Left forelimb (tissue), 1 donor: ENCODE data around the gene STARD3.

Source experiments
- DNase-seq: peaks from one replicate; pipeline ENCODE4 v3.0.0-alpha.2; 2018; ENCODE audit warnings: low spot score

Gene STARD3

DNA sequence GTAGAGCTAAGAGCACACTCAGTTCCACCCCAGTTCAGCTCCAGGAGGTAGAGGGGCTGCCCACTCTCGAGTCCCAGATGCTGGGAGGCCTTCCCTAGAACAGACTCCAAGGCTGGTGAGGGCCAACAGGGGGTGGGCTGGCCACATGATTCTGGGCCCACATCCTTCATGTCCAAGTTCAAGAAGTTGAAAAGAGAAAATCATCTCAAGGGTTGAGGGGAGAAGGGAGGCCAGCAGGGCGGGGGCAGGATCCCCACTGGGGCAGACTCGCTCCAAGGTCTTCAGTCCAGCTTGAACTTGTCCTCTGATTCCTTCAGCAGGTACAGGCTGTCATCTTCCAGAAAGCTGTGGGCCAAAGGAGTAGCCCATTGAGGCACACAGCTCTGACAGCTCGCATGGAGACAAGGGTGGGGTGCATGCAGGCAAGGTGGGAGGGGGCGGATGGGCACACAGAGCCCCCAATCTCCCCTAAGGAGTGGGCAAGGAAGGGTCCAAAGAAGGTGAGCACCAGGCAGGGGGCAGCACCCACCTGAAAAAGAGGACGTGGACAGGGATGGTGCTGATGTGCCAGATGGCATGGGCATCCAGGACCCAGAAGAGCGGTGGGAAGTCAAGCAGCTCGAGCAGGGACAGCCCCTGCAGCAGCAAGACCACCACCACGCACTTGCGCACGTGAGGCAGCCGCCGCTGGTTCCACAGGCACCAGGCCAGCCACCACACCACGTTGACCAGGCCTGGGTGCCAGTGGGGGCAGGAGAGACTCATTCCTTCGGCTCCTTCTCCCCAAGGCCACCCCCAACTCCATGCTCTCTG, 35.8 kb downstream of the STARD3 start:
- no peak for DNase-seq

DNA sequence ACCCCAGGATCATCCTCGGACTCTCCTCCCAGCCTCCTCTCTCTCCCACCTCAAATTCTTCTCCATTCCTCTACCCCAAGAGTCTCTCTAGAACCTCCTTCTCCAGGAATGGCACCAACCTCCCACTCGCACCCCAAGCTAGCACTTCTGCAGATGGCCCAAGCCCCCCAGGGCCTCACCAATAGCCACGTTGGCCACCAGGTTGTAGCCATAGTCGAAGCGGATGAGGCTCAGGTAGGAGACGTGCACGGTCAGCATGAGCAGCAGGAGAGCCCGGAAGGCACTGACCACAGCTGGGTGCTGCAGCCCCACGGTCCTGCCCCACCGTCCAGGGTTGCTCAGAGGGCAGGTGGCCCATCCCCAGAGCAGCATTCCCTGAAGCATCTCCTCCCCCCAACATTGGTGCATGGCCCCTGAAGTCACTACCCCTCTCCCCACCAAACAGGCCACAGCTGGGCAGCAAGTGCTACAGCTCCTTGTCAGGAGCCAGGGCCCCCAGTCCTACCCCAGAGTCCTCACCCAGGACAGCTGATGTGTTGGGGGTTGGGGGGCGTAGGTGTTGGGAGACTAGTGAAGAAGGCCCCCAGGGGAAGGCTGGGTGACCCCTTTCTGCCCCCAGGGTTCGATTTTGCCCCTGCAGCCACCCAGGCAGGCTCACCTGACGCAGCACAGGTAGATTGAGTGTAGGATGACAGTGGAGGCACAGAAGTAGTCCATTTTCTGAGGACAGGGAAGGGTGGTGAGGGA, 36.6 kb downstream of the STARD3 start:
- DNase-seq: no peak

DNA sequence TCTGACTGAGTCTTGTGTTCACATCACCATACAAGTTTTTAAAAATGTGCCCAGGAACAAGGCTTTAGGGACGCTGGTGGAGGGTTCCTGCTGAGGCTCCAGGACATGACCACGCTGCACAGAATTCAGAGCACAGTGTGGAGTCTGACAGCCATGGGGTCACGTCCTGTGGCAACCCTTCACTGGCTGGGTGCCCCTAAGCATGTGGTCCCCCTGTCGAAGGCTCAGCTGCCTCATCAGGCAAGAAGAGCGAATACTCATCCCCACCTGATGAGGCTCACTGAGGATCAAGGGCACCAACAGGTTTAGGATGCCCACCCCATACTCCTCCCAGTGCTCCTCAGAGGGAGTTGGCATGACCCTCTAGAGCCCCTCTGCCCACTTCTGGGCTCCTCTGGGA, 37.2 kb downstream of the STARD3 start:
- no peak for DNase-seq

DNA sequence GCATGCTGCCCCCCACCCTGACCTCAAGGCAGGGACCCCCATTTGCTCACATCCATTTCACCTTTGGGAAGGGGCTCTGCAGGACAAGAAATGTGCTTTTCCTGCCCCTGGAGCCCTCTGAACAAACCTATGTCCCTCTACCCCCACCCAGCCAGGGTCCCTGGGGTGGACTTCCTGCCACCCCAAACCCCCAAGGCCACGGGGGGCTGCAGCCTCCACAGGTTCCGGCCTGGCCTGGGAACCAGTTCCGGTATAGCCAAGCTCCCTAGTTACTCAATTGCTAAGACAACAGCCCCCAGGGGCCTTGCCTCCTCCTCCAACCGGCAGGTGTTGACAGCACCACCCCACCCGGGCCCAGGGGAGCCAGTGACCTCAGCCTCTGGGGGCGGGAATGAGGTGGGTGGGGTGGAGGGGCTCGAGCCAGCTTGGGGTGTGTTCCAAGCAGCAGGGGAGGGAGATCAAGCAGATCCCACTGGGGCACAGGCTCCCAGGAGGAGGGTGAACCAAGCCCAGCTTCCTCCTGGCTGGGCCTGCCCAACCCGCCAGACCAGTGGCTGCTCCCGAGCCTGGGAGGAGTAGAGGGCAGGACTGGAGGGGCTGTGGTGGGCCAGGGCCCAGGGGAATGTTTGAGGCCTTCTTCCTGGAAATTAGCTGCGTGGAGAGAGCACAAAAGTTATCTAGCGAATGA, 37.9 kb downstream of the STARD3 start:
- no peak for DNase-seq

DNA sequence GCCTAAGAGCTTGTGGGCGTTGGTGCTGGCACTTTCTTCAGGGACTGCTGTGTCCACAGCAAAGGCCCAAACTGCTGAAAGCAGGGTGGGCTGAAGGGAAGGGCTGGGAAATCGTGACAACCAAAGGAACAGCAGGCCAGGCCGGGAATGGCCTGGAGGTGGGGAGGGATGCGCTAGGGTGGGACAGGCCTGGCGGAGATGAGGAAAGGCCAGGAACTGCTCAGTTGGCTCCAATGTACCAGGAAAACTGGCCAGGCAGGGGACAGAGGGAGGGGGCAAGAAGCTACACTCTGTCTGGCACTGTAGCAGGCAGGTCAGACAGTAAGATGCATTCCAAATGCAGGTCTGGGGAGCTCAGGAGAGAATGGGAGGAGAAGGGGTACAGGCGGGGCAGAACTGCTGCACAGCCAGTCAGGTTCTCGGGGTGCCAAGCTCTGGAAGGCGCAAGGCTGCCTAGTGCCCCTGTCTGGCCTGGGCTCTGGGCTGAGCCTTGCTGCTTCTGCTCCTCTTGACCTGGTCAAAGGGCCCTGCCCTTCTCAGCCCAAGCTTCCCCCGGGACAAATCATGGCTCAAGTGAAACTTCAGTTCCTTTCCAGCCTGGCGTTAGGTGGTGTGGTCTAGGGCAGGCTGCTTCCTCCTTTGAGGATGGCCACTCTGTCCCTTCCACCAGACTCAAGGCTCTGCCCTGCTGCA, 38.6 kb downstream of the STARD3 start:
- no peak for DNase-seq

DNA sequence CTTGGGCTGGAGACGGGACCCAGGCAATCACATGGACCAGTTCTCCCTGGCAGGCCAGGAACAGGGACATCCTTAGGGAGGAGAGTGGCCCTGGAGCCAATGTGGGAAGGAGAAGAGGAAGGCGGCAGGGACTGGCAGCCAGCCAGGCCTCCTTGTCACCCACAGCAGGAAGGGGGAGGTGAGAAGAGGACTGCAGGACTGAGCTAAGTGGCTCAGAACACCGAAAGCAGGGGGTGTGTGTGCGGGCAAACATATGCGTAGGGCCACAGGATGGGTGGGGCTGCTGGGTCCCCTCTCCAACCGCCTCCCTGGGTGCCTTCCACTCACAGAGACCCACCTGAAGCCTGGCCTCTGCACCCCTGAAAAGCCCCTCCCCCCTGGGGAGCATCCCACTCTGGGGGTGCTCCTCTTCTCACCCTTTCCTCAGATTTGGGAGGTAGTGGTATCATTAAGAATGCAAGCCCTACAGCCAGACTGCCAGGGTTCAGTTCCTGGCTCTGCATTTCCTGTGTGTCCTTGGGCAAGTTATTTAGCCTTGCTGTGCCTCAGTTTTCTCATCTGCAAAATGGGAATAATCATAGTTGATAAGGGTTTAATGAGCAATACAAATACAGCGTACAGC, 39.4 kb downstream of the STARD3 start:
- no peak for DNase-seq

DNA sequence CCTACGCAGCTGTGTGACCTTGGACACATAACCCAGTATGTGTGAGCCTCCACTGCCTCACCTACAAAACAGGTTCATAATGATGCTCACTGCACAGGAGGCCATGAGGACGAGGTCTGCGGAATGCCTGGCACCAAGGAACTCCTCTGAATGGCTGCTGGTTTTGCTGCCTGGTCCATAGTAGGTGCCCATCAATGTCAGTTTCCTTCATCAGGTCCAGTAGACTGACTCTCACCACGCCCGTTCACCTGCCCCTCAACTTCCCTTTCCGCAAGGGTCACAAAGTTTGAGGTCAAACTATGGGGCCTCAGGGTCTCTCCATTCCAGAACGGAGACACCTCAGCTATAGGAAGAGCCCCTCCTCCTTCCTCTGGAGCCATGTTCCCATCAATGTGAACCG, 40.1 kb downstream of the STARD3 start:
- DNase-seq: no peak

DNA sequence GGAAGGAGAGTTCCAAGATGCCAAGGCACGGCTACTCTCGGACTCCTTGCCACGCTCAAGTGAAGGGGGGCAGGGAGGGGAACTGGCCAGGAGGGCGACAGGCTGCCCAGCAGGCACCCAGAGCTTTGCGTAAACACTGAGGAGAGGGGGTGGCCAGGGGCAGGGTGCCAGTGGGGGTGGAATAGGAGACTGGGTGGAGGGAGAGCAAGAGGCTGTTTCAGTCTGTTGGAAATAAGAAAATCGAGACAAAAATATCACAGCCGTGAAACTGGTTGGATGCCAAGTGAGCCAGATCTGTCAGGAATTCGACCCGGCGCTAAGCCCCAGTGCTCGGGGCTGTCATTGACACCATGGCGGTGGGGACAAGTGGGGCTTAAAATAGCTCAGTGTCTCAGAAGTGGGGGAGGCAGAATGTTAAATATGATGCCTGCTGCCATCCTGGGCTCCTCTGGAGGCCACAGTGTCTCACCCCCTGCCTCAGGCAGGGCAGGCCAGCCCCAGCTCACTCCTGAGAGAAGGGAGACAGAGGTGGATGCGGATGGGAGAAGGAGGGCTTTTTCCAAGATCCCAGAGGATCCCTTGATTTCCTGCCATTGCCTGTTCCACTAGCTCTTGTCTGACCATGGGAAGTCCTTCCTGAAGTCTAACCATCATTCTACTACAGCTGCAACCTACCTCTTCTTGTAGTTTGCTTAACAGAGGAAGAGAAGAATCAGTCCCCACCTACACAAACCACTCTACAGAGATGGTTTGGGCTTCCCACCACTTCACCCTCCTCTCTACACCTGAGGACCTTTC, 40.8 kb downstream of the STARD3 start:
- no peak for DNase-seq

DNA sequence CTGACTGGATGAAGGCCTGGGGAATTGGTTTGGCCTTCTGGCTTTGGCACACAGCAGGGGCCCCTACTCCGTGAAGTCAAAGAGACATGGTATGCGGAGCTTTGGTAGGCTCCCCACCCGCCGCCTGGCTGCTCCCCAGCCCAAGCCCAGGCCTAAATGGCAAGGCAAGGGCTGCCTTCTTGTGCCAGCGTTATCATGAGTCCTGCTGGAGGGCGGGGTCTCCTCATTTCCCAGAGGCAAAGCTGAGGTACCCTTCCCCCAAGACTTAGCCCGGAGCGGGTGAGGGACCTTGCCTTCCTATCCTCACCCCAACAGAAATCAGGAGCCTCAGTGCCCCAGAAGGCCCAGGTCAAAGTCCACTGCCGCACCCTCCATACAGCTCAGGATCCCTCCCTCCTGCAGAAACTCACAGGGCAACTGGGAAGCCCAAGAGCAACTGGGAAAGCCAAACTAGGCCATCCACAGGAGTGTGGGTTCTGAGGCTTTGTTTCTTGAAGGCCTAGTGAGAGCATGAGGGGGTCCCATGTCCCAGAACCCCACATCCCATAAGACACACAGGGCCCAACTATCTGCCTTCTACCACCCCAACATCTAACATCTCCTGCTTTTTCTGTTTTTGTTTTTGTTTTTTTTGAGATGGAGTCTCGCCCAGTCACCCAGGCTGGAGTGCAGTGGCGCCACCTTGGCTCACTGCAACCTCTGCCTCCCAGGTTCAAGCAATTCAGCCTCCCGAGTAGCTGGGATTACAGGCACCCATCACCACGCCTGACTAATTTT, 41.6 kb downstream of the STARD3 start:
- DNase-seq: no peak

DNA sequence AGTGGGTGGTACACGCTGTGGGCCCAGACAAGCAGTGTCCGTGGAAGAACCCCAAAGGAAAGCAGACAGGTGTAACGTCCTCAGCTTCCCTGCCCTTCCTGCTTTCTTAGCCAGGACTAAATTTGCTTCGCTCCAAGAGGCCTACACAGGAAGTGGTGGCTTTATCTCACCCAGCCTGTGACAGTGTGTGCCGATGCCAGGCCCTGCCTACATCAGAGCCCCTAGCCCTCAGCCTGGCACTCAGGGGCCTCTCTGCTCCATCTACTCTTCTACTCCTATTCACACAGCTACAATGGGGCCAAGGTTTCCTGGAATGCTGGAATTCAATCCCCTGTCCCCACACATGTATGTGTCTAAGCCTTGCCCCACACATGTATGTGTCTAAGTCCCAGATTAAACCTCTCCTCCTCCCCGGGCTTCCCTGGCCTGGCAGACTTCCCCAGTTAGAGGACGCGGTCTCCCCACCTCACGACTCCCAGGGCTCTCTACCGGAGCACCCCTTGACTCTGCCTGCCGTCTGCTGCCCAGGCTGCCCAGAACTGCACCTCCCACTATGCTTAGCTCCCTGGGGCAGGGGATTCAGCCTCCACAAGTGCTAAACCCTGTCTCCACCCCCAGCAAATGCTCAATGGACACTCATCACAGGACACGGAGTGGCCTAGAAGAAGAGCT, 42.7 kb downstream of the STARD3 start:
- no peak for DNase-seq

DNA sequence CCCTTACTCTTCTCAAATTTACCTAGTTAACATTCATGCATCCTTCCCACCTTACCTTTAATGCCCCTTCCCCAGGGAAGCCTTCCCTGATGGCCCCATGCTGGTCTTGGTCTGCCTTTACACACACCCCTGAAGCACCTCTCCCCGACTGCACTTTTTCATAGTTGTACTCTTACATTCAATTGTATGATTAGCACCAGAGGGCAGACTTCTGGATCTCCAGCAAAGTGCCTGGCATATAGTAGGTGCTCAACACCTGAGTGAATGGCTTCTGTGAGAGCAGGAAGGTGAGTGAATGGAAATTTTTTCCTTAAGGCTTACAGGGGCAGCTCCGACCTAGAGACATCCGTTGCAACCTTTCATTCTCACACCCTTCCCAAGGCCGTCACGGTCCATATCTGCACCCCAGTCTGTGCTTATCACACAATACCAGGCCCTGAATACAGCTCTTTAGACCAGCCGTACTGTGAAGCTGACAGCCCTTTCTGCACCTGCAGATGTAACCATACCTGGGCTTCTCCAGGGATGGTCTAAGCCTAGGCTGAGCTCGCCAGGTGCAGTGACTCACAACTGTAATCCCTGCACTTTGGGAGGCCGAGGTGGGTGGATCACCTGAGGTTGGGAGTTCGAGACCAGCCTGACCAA, 46.5 kb downstream of the STARD3 start:
- DNase-seq: no peak

DNA sequence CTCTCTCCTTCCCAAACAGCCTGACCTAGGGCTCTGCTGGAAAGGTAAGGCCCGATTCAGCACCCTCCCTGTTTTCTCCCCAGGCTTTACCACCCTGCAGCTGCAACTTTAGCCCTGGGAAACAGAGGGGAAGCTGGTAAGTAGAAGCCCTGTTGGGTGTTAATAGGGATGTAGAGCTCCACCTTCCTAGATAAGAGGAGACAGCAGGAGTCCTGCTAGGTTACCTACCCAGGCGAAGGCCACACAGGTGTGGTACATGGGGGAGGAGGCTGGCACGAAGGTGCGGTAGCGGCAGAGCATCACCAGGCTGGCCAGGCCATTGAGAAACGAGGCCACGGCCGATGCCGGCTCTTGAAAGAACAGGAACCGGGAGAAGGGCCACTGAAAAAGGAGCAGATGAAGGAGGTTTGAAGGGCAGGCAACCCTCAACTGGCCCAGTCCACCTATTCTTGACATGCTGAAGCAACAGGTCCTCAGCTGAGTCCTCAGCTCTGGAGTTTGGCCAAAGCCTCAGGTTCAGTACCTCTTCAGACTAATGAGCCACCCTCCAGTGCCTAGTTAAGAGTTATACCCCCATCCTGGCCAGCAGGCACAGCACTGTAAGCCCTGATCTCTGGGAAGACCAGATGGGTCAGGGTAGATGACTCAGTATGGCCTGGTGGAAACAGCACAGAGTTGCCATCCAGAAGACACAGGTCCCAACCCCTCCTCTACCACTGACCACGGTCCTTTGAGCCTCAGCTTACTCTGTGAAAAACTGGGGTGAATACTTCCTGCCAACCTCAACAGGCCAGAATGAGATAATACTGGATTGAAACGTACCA, 47.6 kb downstream of the STARD3 start:
- no peak for DNase-seq

DNA sequence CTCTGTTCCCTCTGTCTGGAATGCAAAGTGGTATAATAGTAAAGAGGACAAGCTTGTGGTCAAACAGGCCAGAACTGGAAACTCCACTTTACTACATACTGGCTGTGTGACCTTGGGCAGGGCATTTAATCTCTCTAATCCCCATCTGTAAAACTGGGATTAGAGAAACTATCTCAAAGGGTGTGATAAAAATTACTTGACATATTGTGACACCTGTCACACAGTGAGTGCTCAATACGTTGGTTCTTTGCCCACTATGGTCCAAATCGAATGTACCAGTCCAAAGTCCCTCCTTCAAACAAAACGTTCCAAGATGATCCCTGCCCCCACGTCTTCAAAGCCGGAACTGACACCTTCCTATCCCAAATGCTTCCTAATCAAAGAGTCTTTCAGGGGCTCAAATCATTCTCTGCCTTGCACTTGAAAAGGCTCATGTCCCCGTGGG, 50.2 kb downstream of the STARD3 start:
- no peak for DNase-seq

DNA sequence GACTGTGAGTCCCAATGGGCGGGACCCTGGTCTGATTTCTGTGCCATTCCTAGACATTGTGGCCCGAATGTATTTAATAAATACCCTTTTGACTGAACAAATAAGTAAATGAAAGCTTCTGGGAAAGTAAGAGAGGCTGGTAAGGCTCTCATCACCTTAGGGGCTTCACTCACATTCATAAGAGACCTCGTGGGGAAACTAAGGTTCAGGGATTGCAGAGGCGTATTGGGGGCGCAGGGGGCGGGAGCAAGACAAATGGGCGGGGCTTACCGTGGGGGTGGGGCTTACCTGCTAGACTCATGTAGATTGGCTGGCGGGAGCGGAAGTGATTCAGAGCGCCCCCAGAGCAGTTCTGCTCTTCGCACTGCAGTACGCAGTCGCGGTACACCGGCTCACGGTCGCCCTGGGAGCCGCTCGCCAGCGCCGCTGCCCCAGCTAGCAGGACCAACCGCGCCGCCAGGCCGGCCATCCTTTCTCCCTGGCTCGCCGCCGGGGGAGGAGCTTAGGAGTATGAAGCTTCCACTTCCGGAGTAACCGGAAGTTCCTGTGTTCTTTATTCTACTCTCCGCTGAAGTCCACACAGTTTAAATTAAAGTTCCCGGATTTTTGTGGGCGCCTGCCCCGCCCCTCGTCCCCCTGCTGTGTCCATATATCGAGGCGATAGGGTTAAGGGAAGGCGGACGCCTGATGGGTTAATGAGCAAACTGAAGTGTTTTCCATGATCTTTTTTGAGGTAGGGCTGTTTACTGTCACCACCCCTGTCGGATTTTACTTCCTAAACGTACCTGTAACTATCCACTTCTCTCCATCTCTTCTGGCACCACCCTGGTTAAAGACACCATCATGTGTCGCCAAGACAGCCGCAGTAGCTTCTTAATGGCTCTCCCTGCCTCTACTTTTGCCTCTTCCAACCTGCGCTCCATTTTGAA, 50.9 kb downstream of the STARD3 start, which contains the start of gene PGAP3:
Gene PGAP3, minus strand, starts transcription at position 512 of the 929 bp plus-strand sequence. Its CDS starts 43 bp downstream, at position 469.
- peak; percentile 92 for DNase-seq

DNA sequence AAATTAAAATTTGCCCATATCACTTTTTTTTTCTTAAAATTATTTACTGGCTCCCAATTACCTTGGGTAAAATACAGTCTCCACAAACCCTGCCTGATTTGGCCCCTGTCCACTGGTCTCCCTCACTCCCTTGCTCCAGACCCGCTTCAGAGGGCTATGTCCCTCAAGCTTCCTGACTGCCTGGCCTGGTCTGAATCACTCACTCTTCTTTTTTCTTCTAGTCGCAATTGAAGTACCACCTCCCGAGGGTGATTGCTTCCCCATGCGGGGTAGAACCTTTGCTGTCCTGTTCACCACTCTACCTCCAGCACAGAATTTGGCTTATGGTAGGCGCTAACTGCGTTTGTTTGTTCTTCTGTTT, 51.5 kb downstream of the STARD3 start:
- DNase-seq: no peak

DNA sequence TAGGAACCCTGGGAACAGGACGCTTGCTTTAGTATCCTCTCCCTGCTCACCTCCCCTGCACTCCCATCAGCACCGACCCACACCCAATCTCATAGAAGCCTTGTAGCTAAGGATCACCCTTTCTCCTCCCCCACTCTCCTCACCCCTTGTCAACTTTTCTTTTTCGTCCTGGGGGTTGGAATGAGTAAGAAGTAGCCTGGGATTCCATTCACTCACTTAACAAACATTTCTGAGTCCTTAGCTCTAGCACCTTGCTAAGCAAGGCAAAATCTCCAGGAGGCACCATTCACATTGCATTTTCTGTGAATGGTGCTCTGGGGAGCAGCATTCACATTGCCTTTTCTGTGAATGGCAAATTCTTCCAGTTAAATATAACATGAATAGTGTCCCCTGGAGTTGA, 52.0 kb downstream of the STARD3 start:
- DNase-seq: no peak

DNA sequence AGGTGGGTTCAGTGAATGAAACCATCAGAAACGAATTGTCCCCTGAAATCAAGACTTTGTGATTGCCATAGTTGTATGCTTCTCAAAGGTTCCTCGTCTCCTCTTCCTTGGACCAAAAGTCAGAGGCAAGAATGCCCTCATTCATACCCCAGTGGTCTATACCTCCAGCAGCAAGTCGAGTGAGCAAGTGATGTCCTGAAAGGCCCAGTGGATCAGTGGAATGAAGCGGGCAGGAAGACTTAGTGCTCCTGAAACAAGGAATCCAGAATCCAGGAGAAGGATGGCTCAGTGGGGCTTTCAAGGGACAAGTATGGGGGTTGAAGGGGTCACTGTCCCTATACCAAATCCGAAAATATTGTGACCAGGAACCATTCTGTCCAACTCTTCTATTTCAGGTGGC, 57.6 kb downstream of the STARD3 start:
- DNase-seq: no peak
